ENCODE measurements around the gene ZNF503. TPM values are rescaled to one million over a fixed set of nuclear protein-coding genes. Genes with fewer than 3 reads are reported as not detected.

Gene ZNF503
- total and polyA plus RNA-seq, 2 experiments from 2014 or later, result 0.21 TPM; not detected in 1

DNA sequence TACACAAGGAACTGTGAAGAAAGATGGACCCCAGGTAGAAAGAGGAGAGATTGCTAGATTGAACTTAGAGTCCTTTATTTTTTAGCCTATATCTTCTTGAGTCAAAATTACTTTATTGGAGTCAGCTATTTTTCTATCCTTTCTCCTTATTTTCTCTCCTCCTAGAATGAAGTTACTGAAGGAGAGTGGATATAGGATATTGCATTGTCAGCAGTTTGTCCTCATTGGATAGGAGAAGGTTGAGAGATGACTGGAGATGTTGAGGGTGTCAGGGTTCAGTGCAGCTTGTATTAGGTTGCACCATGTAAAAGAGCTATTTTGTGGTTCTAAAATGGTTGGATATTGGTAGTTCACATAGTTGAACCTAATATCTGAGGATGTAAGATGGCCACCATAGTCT is 35.3 kb upstream of the ZNF503 start (continued):
- TF ChIP-seq, protein P1, sequence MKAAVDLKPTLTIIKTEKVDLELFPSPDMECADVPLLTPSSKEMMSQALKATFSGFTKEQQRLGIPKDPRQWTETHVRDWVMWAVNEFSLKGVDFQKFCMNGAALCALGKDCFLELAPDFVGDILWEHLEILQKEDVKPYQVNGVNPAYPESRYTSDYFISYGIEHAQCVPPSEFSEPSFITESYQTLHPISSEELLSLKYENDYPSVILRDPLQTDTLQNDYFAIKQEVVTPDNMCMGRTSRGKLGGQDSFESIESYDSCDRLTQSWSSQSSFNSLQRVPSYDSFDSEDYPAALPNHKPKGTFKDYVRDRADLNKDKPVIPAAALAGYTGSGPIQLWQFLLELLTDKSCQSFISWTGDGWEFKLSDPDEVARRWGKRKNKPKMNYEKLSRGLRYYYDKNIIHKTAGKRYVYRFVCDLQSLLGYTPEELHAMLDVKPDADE (IDR thresholded peaks at IDR 0.05), result no peak
- no peak for TF ChIP-seq ZNF114 (CRISPR knock-in tag; IDR thresholded peaks at IDR 0.05)
- TF ChIP-seq, protein P2, sequence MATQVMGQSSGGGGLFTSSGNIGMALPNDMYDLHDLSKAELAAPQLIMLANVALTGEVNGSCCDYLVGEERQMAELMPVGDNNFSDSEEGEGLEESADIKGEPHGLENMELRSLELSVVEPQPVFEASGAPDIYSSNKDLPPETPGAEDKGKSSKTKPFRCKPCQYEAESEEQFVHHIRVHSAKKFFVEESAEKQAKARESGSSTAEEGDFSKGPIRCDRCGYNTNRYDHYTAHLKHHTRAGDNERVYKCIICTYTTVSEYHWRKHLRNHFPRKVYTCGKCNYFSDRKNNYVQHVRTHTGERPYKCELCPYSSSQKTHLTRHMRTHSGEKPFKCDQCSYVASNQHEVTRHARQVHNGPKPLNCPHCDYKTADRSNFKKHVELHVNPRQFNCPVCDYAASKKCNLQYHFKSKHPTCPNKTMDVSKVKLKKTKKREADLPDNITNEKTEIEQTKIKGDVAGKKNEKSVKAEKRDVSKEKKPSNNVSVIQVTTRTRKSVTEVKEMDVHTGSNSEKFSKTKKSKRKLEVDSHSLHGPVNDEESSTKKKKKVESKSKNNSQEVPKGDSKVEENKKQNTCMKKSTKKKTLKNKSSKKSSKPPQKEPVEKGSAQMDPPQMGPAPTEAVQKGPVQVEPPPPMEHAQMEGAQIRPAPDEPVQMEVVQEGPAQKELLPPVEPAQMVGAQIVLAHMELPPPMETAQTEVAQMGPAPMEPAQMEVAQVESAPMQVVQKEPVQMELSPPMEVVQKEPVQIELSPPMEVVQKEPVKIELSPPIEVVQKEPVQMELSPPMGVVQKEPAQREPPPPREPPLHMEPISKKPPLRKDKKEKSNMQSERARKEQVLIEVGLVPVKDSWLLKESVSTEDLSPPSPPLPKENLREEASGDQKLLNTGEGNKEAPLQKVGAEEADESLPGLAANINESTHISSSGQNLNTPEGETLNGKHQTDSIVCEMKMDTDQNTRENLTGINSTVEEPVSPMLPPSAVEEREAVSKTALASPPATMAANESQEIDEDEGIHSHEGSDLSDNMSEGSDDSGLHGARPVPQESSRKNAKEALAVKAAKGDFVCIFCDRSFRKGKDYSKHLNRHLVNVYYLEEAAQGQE (IDR thresholded peaks at IDR 0.05; ENCODE audit: unreplicated experiment), result no peak
- no peak for TF ChIP-seq POLR2AphosphoS5 (IDR thresholded peaks at IDR 0.05; ENCODE audit: low read depth)
- TF ChIP-seq ZNF331 (CRISPR knock-in tag; IDR thresholded peaks at IDR 0.05; ENCODE audit: low read depth), result no peak

DNA sequence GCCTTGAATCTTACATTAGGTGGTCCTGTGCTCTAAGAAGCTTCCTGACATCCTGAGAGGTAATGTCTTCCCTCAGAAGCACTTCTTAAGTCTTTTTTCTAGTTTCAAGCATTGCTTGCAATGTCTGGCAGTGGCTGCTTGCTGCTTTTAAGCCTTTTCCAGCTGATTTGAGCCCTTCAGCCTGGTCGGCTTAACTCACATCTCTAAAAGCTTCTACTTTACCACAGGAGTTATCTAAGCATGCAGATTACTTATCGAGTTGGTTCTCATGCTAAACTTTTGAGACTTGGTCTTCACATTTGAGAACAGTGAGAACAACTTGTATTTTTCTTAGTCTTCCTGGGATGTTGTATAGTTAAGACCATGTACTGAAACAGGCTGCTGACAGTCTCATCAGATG is 33.7 kb upstream of the ZNF503 start:
- Histone ChIP-seq H3K36me3 (ENCODE audit: insufficient read depth) (no peaks in the 10 kb centered on the region), H3K79me2 (replicated peaks; ENCODE audit: insufficient read depth) (no peaks in the 10 kb centered on the region), H3K4me2 (no peak overlapping the region), H3F3A (replicated peaks; ENCODE audit: low read depth) (peaks cover 2% of the 10 kb centered on the region; the same call in 1 of the 2 replicates), H3K27me3 (ENCODE audit: insufficient read depth) (peaks cover 97% of the 10 kb centered on the region), H4K20me1 (replicated peaks; ENCODE audit: insufficient read depth) (peaks cover 21% of the 10 kb centered on the region; the same call in 1 of the 2 replicates), H3K4me3 (no peak overlapping the region), H3K9me2 (ENCODE audit: insufficient read depth) (no peaks in the 10 kb centered on the region), H2AFZ (no peak overlapping the region), H3K4me1 (ENCODE audit: insufficient read depth) (peaks cover 37% of the 10 kb centered on the region), H3K27ac (ENCODE audit: low read depth) (no peak overlapping the region)
- DNase-seq (ENCODE audit: low spot score), result no peak
- Mint-ChIP-seq H3K27ac (no peak overlapping the region), H3K27me3 (ENCODE audit: insufficient read depth, low read depth, poor library complexity) (peaks cover 75% of the 10 kb centered on the region), H3K36me3 (ENCODE audit: low read depth) (no peaks in the 10 kb centered on the region; the same call in 2 of the 3 replicates), H3K4me3 (no peak overlapping the region), H3K9me3 (no peaks in the 10 kb centered on the region; the same call in 2 of the 3 replicates), H3K4me1 (peaks cover 32% of the 10 kb centered on the region)
- no peak for TF ChIP-seq EZH2phosphoT487 (IDR thresholded peaks at IDR 0.05; ENCODE audit: unreplicated experiment)
- TF ChIP-seq, protein P3, sequence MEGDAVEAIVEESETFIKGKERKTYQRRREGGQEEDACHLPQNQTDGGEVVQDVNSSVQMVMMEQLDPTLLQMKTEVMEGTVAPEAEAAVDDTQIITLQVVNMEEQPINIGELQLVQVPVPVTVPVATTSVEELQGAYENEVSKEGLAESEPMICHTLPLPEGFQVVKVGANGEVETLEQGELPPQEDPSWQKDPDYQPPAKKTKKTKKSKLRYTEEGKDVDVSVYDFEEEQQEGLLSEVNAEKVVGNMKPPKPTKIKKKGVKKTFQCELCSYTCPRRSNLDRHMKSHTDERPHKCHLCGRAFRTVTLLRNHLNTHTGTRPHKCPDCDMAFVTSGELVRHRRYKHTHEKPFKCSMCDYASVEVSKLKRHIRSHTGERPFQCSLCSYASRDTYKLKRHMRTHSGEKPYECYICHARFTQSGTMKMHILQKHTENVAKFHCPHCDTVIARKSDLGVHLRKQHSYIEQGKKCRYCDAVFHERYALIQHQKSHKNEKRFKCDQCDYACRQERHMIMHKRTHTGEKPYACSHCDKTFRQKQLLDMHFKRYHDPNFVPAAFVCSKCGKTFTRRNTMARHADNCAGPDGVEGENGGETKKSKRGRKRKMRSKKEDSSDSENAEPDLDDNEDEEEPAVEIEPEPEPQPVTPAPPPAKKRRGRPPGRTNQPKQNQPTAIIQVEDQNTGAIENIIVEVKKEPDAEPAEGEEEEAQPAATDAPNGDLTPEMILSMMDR (conservative IDR thresholded peaks at IDR 0.05; ENCODE audit: low read depth in 2 of 2), result no peak
- TF ChIP-seq, protein P2 (IDR thresholded peaks at IDR 0.05; ENCODE audit: unreplicated experiment), result no peak
- TF ChIP-seq POLR2AphosphoS5 (IDR thresholded peaks at IDR 0.05; ENCODE audit: low read depth), result no peak
- no peak for TF ChIP-seq CREB1 (CRISPR knock-in tag; IDR thresholded peaks at IDR 0.05; ENCODE audit: low read depth)
- no peak for TF ChIP-seq ZNF114 (CRISPR knock-in tag; IDR thresholded peaks at IDR 0.05)
- TF ChIP-seq EZH2 (IDR thresholded peaks at IDR 0.05; ENCODE audit: low read depth, unreplicated experiment), result no peak
- no peak for ATAC-seq
